ENCODE measurements around the gene PRKCE. TPM values are rescaled to one million over a fixed set of nuclear protein-coding genes. Genes with fewer than 3 reads are reported as not detected.

Gene PRKCE
- total RNA-seq, 4 donors from 2014 or later, result 5.9 to 21.2 (median 18.5) TPM

- H3K9me3 ChIP-seq, result no peaks in the 10 kb centered on the region
- H3K27me3 ChIP-seq, result no peaks in the 10 kb centered on the region
- no peak overlapping the region for H3K27ac ChIP-seq
- H3K36me3 ChIP-seq, result no peaks in the 10 kb centered on the region
- H3K4me1 ChIP-seq, result peaks cover 0 to 6% (median 0%) of the 10 kb centered on the region in 3 donors
- H3K4me3 ChIP-seq, result no peak overlapping the region
- ATAC-seq, result no peak
- 68 to 77% methylated on average over 2 to 4 of the region's 4 CpGs for WGBS, 2 donors (ENCODE audit: low coverage in 1 of 2)
- TF ChIP-seq CTCF (IDR thresholded peaks at IDR 0.05), result no peak
Measured at GRCh38 chr2:46230677-46231425, 579.4 kb downstream of the PRKCE start.

GRCh38 chr2:46231721-46232120 lies 580.2 kb downstream of the PRKCE start:
- 82 to 96% methylated on average over 3 to 4 of the region's 5 CpGs for WGBS, 2 donors (ENCODE audit: low coverage in 1 of 2)
- no peak for TF ChIP-seq EP300 (IDR thresholded peaks at IDR 0.05)
- no peak for TF ChIP-seq POLR2A (IDR thresholded peaks at IDR 0.05)
- no peak for TF ChIP-seq CTCF (IDR thresholded peaks at IDR 0.05)
- no peak for TF ChIP-seq POLR2AphosphoS5 (IDR thresholded peaks at IDR 0.05)
- H3K27ac ChIP-seq, result no peak overlapping the region
- H3K36me3 ChIP-seq, result no peaks in the 10 kb centered on the region
- H3K4me1 ChIP-seq, result peaks cover 0 to 6% (median 0%) of the 10 kb centered on the region in 3 donors
- no peaks in the 10 kb centered on the region for H3K27me3 ChIP-seq
- no peaks in the 10 kb centered on the region for H3K9me3 ChIP-seq
- no peak overlapping the region for H3K4me3 ChIP-seq
- no peak for ATAC-seq

- WGBS, 2 donors (ENCODE audit: low coverage in 1 of 2), result no CpG with 5 or more reads among the region's 7 CpGs
- Histone ChIP-seq H3K36me3 (no peaks in the 10 kb centered on the region), H3K27ac (no peak overlapping the region), H3K4me3 (no peak overlapping the region), H3K4me1 (peaks cover 0 to 6% (median 0%) of the 10 kb centered on the region in 3 donors), H3K27me3 (no peaks in the 10 kb centered on the region), H3K9me3 (no peaks in the 10 kb centered on the region)
- TF ChIP-seq EP300 (IDR thresholded peaks at IDR 0.05) (no peak), POLR2AphosphoS5 (IDR thresholded peaks at IDR 0.05) (no peak), POLR2A (IDR thresholded peaks at IDR 0.05) (no peak), CTCF (IDR thresholded peaks at IDR 0.05) (no peak)
- no peak for ATAC-seq
Measured at GRCh38 chr2:46232860-46233259, 581.4 kb downstream of the PRKCE start.

GRCh38 chr2:46236006-46236875 lies 584.8 kb downstream of the PRKCE start:
- Histone ChIP-seq H3K4me3 (no peak overlapping the region), H3K36me3 (no peaks in the 10 kb centered on the region), H3K4me1 (no peaks in the 10 kb centered on the region), H3K27ac (no peak overlapping the region), H3K27me3 (no peaks in the 10 kb centered on the region), H3K9me3 (no peaks in the 10 kb centered on the region)
- 71 to 83% methylated on average over 1 to 2 of the region's 4 CpGs for WGBS, 2 donors (ENCODE audit: low coverage in 1 of 2)
- ATAC-seq, result no peak
- TF ChIP-seq POLR2AphosphoS5 (IDR thresholded peaks at IDR 0.05), result no peak
- TF ChIP-seq POLR2A (IDR thresholded peaks at IDR 0.05), result no peak
- no peak for TF ChIP-seq EP300 (IDR thresholded peaks at IDR 0.05)
- TF ChIP-seq CTCF (IDR thresholded peaks at IDR 0.05), result no peak
